CD4-positive, CD25-positive, alpha-beta regulatory T cell (primary cell): ENCODE data around the gene PPM1H. TPM values are rescaled to one million over a fixed set of nuclear protein-coding genes. Genes with fewer than 3 reads are reported as not detected.
A peak's percentile ranks its signal among the peaks of the same experiment; 100 is the strongest.

Experiments
- ATAC-seq, 2 donors: fragments of 150-1000 bp; cut with Tn5 transposase; one replicate each; pipeline ENCODE4 v1.10.0; 2021; ENCODE audit warnings: low read depth in 2 of 2, moderate number of reproducible peaks in 2 of 2, moderate library complexity in 1 of 2
- DNase-seq, 3 donors: peaks; one replicate each; pipeline versions ENCODE4 v3.0.0 to v3.0.0-alpha.2; 2012 to 2022; ENCODE audit warnings: mixed read lengths in 1 of 3
- H3K27ac ChIP-seq: one replicate; pipeline ENCODE4 v1.7.0; 2013; ENCODE audit warnings: mild to moderate bottlenecking, low read length; ENCODE audit not compliant: insufficient read depth, poor library complexity, severe bottlenecking
- H3K27me3 ChIP-seq: one replicate; pipeline ENCODE4 v1.7.0; 2013; ENCODE audit warnings: low read length; ENCODE audit not compliant: control insufficient read depth, insufficient read depth
- H3K36me3 ChIP-seq: one replicate; pipeline ENCODE4 v1.7.0; 2013; ENCODE audit warnings: mild to moderate bottlenecking, low read length, moderate library complexity; ENCODE audit not compliant: control insufficient read depth, insufficient read depth
- H3K4me1 ChIP-seq: 2 replicates; pipeline ENCODE4 v1.7.0; 2013; ENCODE audit warnings: mild to moderate bottlenecking, low read length; ENCODE audit not compliant: insufficient read depth, control insufficient read depth, poor library complexity, severe bottlenecking
- H3K4me3 ChIP-seq: one replicate; pipeline ENCODE4 v1.7.0; 2013; ENCODE audit warnings: low read depth, mild to moderate bottlenecking, low read length, moderate library complexity
- H3K9me3 ChIP-seq, 2 experiments: 1 replicate in 1 of 2; 2 replicates in 1 of 2; pipeline ENCODE4 v1.7.0; 2013; ENCODE audit warnings: low read length in 2 of 2, mild to moderate bottlenecking in 1 of 2, moderate library complexity in 1 of 2; ENCODE audit not compliant: control insufficient read depth in 2 of 2
- H3K27ac Mint-ChIP-seq, 3 donors: one replicate each; pipeline ENCODE4 v1.8.0; 2020 to 2022; ENCODE audit warnings: mild to moderate bottlenecking in 3 of 3, mixed read lengths in 3 of 3, moderate library complexity in 2 of 3
- H3K27me3 Mint-ChIP-seq: one replicate; pipeline ENCODE4 v1.8.0; 2022; ENCODE audit warnings: mild to moderate bottlenecking, mixed read lengths
- H3K36me3 Mint-ChIP-seq: one replicate; pipeline ENCODE4 v1.8.0; 2020; ENCODE audit warnings: mixed read lengths
- H3K4me1 Mint-ChIP-seq, 4 donors: one replicate each; pipeline ENCODE4 v1.8.0; 2020 to 2022; ENCODE audit warnings: mixed read lengths in 4 of 4, mild to moderate bottlenecking in 1 of 4
- H3K4me3 Mint-ChIP-seq, 4 donors: one replicate each; pipeline ENCODE4 v1.8.0; 2020 to 2022; ENCODE audit warnings: mild to moderate bottlenecking in 4 of 4, mixed read lengths in 4 of 4, moderate library complexity in 3 of 4
- H3K9me3 Mint-ChIP-seq, 7 donors: one replicate each; pipeline ENCODE4 v1.8.0; 2020 to 2022; ENCODE audit warnings: mixed read lengths in 7 of 7, mild to moderate bottlenecking in 3 of 7, moderate library complexity in 2 of 7
- polyA plus RNA-seq, 4 donors: library from polyadenylated mRNA; unstranded; fragments of 300-500 nt; fragmentation: Illumina TruSeq; gene quantifications; one replicate each; pipeline ENCODE4 v1.2.3, GENCODE V29; 2021
- total RNA-seq: library from RNA; stranded (reverse); gene quantifications from one replicate; pipeline ENCODE4 v1.2.3, GENCODE V29; 2022

Gene PPM1H
- total and polyA plus RNA-seq, 5 donors from 2014 or later = 0.03 to 0.99 TPM; not detected in 3

DNA sequence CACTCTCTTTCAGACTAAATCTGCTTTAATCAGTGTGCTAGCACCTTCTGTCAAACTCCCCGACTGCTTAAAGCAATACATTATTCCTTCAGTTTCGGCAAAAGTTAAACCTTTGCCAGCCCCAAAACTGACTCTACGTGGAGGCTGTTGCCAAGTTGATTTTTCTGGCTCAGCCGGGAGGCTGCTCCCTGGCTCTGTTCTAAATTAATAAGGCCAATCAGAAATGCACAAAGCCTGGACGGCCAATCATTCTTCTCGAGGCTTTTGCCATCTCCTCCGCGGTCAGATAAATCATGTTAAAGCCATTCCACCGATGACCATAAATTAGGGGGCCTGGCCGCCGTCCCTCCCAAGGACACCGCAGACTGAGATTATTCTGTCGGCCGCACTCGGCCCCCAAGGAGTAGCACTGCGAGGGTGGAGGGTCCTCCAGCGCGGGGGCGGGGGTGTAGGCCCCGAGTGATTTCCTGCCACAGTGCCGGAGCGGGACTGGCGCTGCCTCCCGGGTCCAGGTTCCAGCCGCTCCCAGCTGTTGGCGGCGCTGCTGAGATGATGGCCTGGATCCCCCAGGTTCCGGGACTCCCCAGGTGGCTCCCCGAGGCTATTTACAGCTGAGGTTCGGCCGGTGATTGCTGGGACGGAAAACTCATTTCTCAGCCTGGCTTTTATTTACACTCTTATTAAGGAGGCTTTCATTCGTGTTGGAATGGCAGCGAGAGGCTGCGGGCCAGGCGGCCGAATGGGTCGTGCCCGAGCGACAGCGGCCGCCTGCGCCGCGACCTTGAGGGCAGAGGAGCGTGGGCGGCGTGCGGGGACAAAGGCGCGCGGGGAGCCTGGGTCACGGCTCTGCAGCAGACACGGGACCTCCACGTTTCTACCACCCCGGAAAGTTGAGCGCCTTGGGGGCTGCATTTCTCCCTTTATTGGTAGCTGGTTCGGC, 303.2 kb downstream of the PPM1H start:
- no peak overlapping the region for H3K27ac Mint-ChIP-seq
- Histone ChIP-seq H3K4me3 (peak overlapping the region; percentile 51), H3K27me3 (peaks cover 36% of the 10 kb centered on the region)

DNA sequence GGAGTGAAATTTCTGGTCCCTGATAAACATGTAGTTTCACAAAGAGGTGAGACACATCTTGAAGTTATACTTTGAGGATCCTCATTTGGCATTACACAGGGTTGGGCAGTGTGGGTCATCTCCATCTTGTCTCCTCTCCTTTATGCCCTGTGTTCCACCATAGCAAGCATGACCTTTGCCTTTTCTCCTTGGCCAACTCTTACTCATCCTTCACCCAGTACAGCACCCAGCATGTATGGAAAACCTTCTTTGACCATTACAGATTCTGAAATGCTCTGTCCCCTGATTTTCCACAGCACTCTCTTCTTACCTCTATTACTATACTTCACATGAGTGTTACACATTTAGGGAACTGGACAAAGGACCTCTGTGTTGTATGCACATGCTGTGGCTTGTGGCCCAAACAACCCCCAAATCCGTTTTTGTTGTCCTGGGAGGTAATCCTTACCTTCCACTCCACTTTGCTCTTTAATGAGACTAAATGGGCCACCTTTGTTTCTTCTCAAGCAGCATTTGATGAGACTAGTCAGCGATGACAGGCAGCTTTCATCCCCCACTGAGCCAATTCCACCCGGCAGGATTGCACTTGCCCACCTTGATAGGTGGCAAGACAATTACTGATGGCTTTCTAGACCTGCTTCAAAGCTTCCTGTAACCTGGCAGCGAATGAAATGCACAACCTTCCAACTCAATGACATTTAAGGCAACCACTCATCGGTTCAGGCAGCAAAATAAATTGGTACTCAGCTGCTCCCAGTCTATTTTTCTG, 304.8 kb downstream of the PPM1H start:
- Mint-ChIP-seq H3K27ac (no peak overlapping the region), H3K4me3 (no peak overlapping the region), H3K9me3 (peaks cover 0 to 6% (median 0%) of the 10 kb centered on the region in 7 donors), H3K27me3 (peaks cover 72% of the 10 kb centered on the region), H3K36me3 (no peaks in the 10 kb centered on the region), H3K4me1 (peaks cover 0 to 13% (median 1%) of the 10 kb centered on the region in 4 donors)
- no peaks in the 10 kb centered on the region for H3K36me3 ChIP-seq
- H3K27me3 ChIP-seq = peaks cover 35% of the 10 kb centered on the region
- no peaks in the 10 kb centered on the region for H3K9me3 ChIP-seq
- no peak overlapping the region for H3K4me3 ChIP-seq
- H3K27ac ChIP-seq = no peak overlapping the region
- ATAC-seq (no peak), DNase-seq (no peak)
- H3K4me1 ChIP-seq = peaks cover 15% of the 10 kb centered on the region

More for the DNA sequence above, 303.2 kb downstream of the PPM1H start:
- Histone ChIP-seq H3K27ac (no peak overlapping the region), H3K9me3 (no peaks in the 10 kb centered on the region), H3K36me3 (no peaks in the 10 kb centered on the region), H3K4me1 (peaks cover 15% of the 10 kb centered on the region)
- Mint-ChIP-seq H3K4me3 (peak overlapping the region; percentile 34 to 84 (median 77)), H3K4me1 (peaks cover 0 to 13% (median 1%) of the 10 kb centered on the region in 4 donors), H3K36me3 (no peaks in the 10 kb centered on the region), H3K27me3 (peaks cover 75% of the 10 kb centered on the region), H3K9me3 (peaks cover 0 to 3% (median 0%) of the 10 kb centered on the region in 7 donors)
- DNase-seq (peak in 1 of 3 donors; percentile 14), ATAC-seq (peak; percentile 18 to 43)

DNA sequence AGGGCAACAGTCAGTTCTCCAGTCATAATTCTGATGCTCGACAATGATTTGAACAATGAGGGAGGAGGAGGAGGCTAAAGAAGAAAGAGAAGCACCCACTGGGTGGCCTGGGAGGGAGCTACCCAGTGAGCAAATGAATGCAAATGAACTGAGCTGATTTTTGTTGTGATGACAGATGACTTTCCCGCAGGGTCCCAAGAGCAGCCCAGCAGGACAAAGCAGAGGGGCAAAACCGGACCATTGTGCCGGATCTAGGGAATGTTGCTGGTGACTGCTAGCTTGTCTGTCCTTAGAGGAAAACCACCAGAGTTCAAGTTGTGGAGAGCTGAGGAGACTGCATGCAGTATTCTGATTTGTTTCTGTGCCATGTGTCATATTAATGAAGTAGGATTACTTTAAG, 305.5 kb downstream of the PPM1H start:
- H3K4me1 Mint-ChIP-seq = peaks cover 0 to 13% (median 1%) of the 10 kb centered on the region in 4 donors
- Histone ChIP-seq H3K27ac (no peak overlapping the region), H3K9me3 (no peaks in the 10 kb centered on the region), H3K36me3 (no peaks in the 10 kb centered on the region), H3K27me3 (peaks cover 31% of the 10 kb centered on the region), H3K4me1 (peaks cover 15% of the 10 kb centered on the region), H3K4me3 (no peak overlapping the region)
- no peak overlapping the region for H3K27ac Mint-ChIP-seq
- H3K27me3 Mint-ChIP-seq = peaks cover 66% of the 10 kb centered on the region
- no peaks in the 10 kb centered on the region for H3K36me3 Mint-ChIP-seq
- ATAC-seq (no peak), DNase-seq (no peak)
- H3K9me3 Mint-ChIP-seq = peaks cover 0 to 6% (median 0%) of the 10 kb centered on the region in 7 donors
- no peak overlapping the region for H3K4me3 Mint-ChIP-seq

DNA sequence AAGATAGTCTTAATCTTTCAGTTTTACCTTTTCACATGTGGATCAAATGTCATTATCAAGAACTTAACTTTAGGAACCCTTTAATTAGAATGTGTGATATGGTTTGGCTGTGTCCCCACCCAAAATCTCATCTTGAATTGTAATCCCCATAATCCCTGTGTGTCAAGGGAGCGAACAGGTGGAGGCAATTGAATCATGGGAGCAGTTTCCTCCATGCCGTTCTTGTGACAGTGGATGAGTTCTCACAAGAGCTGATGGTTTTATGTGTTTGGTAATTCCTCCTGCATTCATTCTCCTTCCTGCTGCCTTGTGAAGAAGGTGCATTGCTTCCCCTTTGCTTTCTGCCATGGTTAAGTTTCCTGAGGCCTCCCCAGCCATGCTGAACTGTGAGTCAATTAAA, 307.8 kb downstream of the PPM1H start:
- Histone ChIP-seq H3K27ac (no peak overlapping the region), H3K9me3 (no peaks in the 10 kb centered on the region), H3K27me3 (peaks cover 19% of the 10 kb centered on the region), H3K36me3 (no peaks in the 10 kb centered on the region), H3K4me3 (no peak overlapping the region), H3K4me1 (peaks cover 9% of the 10 kb centered on the region)
- ATAC-seq (no peak), DNase-seq (no peak)
- Mint-ChIP-seq H3K9me3 (peaks cover 0 to 6% (median 0%) of the 10 kb centered on the region in 7 donors), H3K27me3 (peaks cover 44% of the 10 kb centered on the region), H3K36me3 (no peaks in the 10 kb centered on the region), H3K4me1 (peaks cover 0 to 4% (median 1%) of the 10 kb centered on the region in 4 donors), H3K4me3 (no peak overlapping the region), H3K27ac (no peak overlapping the region)

DNA sequence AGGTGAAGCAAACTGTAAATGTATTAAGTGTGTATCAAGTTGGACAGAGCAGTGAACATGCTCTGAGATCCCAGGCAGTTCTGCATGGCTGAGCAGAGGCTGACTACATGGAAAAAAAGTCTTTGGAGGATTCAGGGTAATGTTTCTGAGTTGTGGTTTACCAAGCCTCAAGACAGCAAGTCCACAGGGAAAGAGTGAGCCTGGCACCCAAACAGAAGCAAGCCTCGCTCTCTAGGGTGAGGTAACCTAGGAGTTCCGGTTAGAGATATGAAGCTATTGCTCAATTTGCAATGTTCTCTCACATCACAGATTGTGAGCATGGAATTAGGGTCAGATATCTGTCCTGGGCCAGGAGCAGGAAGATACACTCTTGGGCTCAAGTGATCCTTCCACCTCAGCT, 309.7 kb downstream of the PPM1H start:
- H3K27me3 Mint-ChIP-seq = peaks cover 24% of the 10 kb centered on the region
- Histone ChIP-seq H3K4me3 (no peak overlapping the region), H3K36me3 (no peaks in the 10 kb centered on the region), H3K27me3 (peaks cover 13% of the 10 kb centered on the region), H3K4me1 (no peaks in the 10 kb centered on the region), H3K27ac (no peak overlapping the region), H3K9me3 (no peaks in the 10 kb centered on the region)
- no peaks in the 10 kb centered on the region for H3K36me3 Mint-ChIP-seq
- H3K4me1 Mint-ChIP-seq = no peaks in the 10 kb centered on the region
- DNase-seq (no peak), ATAC-seq (no peak)
- peaks cover 0 to 6% (median 0%) of the 10 kb centered on the region in 7 donors for H3K9me3 Mint-ChIP-seq
- no peak overlapping the region for H3K4me3 Mint-ChIP-seq
- H3K27ac Mint-ChIP-seq = no peak overlapping the region

DNA sequence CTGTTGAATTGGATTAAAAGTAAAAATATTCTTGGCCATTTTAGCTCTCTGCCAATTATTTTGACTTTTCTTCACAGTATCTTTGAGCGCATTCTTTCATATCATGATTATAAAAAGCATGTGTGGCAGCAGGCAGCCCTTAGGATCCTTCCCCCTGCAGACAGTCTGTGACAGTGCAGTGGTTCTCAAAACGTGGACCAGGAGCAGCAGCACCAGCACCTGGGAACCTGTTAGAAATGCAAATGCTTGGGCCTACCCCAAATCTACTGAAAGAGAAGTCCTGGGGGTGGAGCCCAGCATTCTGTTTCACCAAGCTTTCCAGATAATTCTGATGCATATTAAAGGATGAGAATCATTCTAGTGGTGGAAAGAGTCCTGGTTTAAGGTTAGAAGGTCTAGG, 312.8 kb downstream of the PPM1H start:
- Mint-ChIP-seq H3K36me3 (no peaks in the 10 kb centered on the region), H3K4me1 (peaks cover 0 to 2% (median 0%) of the 10 kb centered on the region in 4 donors), H3K4me3 (no peak overlapping the region), H3K27me3 (peaks cover 5% of the 10 kb centered on the region), H3K9me3 (peaks cover 0 to 2% (median 0%) of the 10 kb centered on the region in 7 donors), H3K27ac (no peak overlapping the region)
- DNase-seq (no peak), ATAC-seq (no peak)
- H3K36me3 ChIP-seq = no peaks in the 10 kb centered on the region
- no peaks in the 10 kb centered on the region for H3K9me3 ChIP-seq
- H3K27me3 ChIP-seq = no peaks in the 10 kb centered on the region
- no peaks in the 10 kb centered on the region for H3K4me1 ChIP-seq
- H3K27ac ChIP-seq = no peak overlapping the region
- H3K4me3 ChIP-seq = no peak overlapping the region

DNA sequence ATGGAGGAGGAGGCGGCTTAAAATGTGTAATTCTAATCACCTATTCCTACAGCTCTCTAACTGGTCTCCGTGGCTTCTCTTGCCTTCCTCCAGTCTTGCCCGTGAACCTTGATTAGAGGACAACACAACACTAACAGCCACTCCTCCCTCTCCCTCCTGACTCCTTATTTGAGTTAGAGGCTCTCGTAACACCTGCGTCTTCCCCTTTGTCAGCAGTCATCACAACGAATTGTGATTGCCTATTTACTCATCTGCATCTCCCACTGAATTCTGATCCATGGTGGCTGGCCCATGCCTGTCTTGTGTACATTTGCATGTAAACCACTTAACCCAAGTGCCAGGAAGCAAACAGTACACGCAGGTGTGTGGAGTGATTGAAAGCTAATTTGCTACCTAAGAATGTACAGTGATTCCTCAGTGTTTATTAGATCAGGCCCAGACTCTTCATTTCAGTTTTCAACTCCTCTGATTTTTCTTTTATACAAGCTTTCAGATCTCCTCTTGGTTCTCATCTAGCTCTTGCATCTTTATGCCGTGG, 313.8 kb downstream of the PPM1H start:
- no peak for ATAC-seq
- Mint-ChIP-seq H3K4me1 (peaks cover 0 to 2% (median 0%) of the 10 kb centered on the region in 4 donors), H3K4me3 (no peak overlapping the region), H3K36me3 (no peaks in the 10 kb centered on the region), H3K9me3 (peaks cover 0 to 2% (median 0%) of the 10 kb centered on the region in 7 donors), H3K27me3 (peaks cover 4% of the 10 kb centered on the region), H3K27ac (no peak overlapping the region)
- Histone ChIP-seq H3K9me3 (no peaks in the 10 kb centered on the region), H3K4me3 (no peak overlapping the region), H3K36me3 (no peaks in the 10 kb centered on the region), H3K27ac (no peak overlapping the region), H3K4me1 (no peaks in the 10 kb centered on the region), H3K27me3 (no peaks in the 10 kb centered on the region)
- DNase-seq = no peak
